Measurements from ENCODE around the gene HSPA1L. TPM values are rescaled to one million over a fixed set of nuclear protein-coding genes. Genes with fewer than 3 reads are reported as not detected.
"Not testable (repeated sequence)": the region's sequence is repeated elsewhere in the genome, so short reads cannot be mapped to it uniquely, and the experiment has no call there.

HSPA1L gene
- total RNA-seq, 2 experiments from 2014 or later = 2.8 to 3.0 TPM

DNA sequence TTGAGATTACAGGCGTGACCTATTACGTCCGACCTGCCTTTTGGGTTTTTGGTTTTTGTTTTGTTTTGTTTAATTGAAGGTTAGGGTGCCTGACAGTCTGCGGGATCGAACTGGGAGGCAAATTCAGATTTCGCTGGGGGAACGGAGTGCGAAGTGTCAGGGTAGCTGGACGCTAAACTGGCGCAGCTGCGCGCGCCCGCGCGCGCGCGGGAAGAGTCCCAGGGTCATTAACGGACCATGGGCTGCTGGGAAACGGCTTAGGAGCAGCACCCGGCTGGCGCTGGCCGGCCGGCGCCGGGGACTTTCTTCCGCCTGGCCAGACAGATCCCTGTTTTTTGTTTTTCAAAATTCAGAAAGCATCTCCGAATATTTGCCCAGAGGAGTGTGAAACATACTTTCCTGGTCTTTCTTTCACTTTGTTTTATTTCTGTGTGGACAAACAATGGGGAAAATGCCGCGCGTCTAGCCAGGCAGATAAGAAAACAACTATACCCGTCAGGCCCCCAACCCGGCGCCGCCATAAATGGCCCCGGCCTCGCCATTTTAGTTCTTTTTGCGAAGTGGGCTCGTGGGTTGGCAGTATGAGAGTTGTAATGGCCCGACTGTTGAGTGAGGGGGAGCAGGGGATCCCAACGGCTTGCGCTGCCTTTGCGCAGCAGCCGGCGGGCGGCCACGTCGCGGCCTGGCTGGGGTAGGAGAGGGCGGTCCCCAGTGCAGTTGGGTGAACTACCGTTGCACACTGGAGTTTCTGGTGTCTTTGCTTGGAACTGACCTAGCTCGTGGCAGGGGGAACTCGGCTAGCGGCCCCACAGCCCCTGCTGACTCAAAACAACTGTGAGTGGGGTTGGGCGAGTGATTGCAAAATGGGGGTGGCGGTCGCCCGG is 19.5 kb upstream of the HSPA1L start:
- peak overlapping the region; percentile 81 for H3K4me3 Mint-ChIP-seq
- H3K4me1 Mint-ChIP-seq = peaks cover 56% of the 10 kb centered on the region
- ChIA-PET CTCF (interaction anchor here (1.8 to 2.7 kb wide), 3 partner anchors 8 to 65 kb away, joined by 7 to 14 read pairs (median 10); partner anchors contain the start of genes HSPA1B and NEU1), POLR2A (interaction anchor here (0.9 to 9.1 kb wide), 20 partner anchors 8 to 1010 kb away, joined by 3 to 119 read pairs (median 6); partner anchors contain the start of genes BAG6, C6orf47, CLIC1 and CSNK2B)
- peak; percentile 79 for DNase-seq
- H3K9me3 Mint-ChIP-seq = no peaks in the 10 kb centered on the region
- H3K27ac Mint-ChIP-seq = peak overlapping the region; percentile 91
- peaks cover 64% of the 10 kb centered on the region for H3K36me3 Mint-ChIP-seq (ENCODE audit: low read depth)
- H3K27me3 Mint-ChIP-seq = no peaks in the 10 kb centered on the region

DNA sequence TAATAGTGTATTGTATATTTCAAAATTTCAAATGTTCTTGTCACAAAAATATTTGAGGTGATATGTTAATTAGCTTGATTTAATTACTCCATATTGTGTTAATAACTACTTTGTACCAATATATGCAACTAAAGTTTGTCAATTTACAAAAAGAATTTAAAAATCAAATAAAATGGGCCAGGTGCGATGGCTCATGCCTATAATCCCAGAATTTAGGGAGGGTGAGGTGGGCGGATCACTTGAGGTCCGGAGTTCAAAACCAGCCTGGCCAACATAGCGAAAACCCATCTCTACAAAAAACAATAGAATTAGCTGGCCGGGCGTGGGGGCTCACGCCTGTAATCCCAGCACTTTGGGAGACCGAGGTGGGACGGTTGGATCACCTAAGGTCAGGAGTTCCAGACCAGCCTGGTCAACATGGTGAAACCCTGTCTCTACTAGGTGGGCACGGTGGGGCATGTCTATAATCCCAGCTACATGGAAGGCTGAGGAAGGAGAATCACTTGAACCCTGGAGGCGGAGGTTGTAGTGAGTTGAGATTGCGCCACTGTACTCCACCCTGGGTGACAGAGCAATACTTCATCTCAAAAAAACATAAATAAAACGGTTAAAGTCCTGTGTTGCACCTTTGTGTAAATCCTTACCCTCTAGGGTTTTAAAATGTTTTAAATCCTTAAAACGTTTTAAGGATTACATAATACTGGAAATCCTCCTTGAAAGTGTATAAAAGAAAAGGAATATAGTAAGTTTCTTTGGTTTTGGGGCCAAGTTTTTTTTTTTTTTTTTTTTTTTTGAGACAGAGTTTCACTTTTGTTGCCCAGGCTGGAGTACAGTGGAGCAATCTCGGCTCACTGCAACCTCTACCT is 16.5 kb upstream of the HSPA1L start:
- no peak for DNase-seq
- H3K4me3 Mint-ChIP-seq = peak overlapping the region; percentile 94
- CTCF ChIA-PET = interaction anchor here (1.1 to 4.2 kb wide), 13 partner anchors 13 to 209 kb away, joined by 3 to 61 read pairs (median 11); partner anchors contain the start of genes BAG6, CLIC1, DDAH2 and MSH5
- peak overlapping the region; percentile 82 for H3K27ac Mint-ChIP-seq
- no peaks in the 10 kb centered on the region for H3K27me3 Mint-ChIP-seq
- peaks cover 37% of the 10 kb centered on the region for H3K36me3 Mint-ChIP-seq (ENCODE audit: low read depth)
- H3K4me1 Mint-ChIP-seq = peaks cover 36% of the 10 kb centered on the region
- H3K9me3 Mint-ChIP-seq = no peaks in the 10 kb centered on the region
- POLR2A ChIA-PET = interaction anchor here (0.9 to 9.1 kb wide), 7 partner anchors 16 to 180 kb away, joined by 3 to 119 read pairs (median 7); partner anchors contain the start of genes CLIC1, DDAH2, HSPA1A and HSPA1L

DNA sequence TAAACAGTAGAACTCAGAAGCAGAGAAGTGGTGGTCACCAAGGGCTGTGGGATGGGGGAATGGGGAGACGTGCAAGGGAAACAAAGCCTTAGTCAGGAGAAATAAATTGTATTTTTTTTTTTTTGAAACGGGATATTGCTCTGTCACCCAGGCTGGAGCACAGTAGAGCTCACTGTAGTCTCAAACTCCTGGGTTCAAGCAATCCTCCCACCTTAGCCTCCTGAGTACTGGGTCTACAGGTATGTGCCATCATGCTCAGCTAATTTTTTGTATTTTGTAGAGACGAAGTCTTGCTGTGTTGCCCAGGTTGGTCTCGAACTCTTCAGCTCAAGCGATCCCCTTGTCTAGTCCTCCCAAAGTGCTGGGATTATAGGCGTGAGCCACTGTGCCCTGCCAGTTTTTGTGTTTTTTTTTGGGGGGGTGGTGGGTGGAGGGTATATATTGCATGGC is 15.8 kb upstream of the HSPA1L start:
- peaks cover 30% of the 10 kb centered on the region for H3K36me3 Mint-ChIP-seq (ENCODE audit: low read depth)
- POLR2A ChIA-PET = interaction anchor here (0.8 to 9.1 kb wide), 10 partner anchors 16 to 280 kb away, joined by 3 to 119 read pairs (median 5); partner anchors contain the start of genes C6orf47, CLIC1, DDAH2 and GPANK1
- no peak for DNase-seq
- H3K9me3 Mint-ChIP-seq = no peaks in the 10 kb centered on the region
- H3K4me1 Mint-ChIP-seq = peaks cover 36% of the 10 kb centered on the region
- CTCF ChIA-PET = interaction anchor here (0.6 to 4.2 kb wide), 21 partner anchors 13 to 957 kb away, joined by 3 to 61 read pairs (median 7); partner anchors contain the start of genes BAG6, CLIC1, DDAH2 and GPANK1
- peak overlapping the region; percentile 82 for H3K27ac Mint-ChIP-seq
- no peaks in the 10 kb centered on the region for H3K27me3 Mint-ChIP-seq
- H3K4me3 Mint-ChIP-seq = peak overlapping the region; percentile 94

DNA sequence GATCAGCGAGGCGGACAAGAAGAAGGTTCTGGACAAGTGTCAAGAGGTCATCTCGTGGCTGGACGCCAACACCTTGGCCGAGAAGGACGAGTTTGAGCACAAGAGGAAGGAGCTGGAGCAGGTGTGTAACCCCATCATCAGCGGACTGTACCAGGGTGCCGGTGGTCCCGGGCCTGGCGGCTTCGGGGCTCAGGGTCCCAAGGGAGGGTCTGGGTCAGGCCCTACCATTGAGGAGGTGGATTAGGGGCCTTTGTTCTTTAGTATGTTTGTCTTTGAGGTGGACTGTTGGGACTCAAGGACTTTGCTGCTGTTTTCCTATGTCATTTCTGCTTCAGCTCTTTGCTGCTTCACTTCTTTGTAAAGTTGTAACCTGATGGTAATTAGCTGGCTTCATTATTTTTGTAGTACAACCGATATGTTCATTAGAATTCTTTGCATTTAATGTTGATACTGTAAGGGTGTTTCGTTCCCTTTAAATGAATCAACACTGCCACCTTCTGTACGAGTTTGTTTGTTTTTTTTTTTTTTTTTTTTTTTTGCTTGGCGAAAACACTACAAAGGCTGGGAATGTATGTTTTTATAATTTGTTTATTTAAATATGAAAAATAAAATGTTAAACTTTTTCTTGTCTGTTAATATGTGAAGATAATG is 14.7 kb upstream of the HSPA1L start:
- CTCF ChIA-PET = interaction anchor here (0.6 to 4.2 kb wide), 30 partner anchors 12 to 335 kb away, joined by 3 to 61 read pairs (median 4); partner anchors contain the start of genes ABHD16A, BAG6, CLIC1 and DDAH2
- peaks cover 44% of the 10 kb centered on the region for H3K4me1 Mint-ChIP-seq
- DNase-seq = no peak

DNA sequence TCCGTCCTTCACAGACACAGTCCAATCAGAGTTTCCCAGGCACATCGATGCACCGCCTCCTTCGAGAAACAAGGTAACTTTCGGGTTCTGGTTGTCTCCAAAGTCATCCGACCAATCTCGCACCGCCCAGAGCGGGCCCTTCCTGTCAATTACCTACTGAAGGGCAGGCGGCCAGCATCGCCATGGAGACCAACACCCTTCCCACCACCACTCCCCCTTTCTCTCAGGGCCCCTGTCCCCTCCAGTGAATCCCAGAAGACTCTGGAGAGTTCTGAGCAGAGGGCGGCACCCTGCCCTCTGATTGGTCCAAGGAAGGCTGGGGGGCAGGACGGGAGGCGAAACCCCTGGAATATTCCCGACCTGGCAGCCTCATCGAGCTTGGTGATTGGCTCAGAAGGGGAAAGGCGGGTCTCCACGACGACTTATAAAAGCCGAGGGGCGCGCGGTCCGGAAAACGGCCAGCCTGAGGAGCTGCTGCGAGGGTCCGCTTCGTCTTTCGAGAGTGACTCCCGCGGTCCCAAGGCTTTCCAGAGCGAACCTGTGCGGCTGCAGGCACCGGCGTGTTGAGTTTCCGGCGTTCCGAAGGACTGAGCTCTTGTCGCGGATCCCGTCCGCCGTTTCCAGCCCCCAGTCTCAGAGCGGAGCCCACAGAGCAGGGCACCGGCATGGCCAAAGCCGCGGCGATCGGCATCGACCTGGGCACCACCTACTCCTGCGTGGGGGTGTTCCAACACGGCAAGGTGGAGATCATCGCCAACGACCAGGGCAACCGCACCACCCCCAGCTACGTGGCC is 12.4 kb upstream of the HSPA1L start, which contains the start of gene HSPA1B:
TSS of gene HSPA1B (plus strand) at position 453 of the 794 bp plus-strand sequence. CDS start at position 666, 213 bp downstream.
- H3K4me3 Mint-ChIP-seq = peak within 1 kb of the TSS; percentile 86
- peak; percentile 97 for DNase-seq
- no peaks in the 10 kb centered on the region for H3K27me3 Mint-ChIP-seq
- H3K9me3 Mint-ChIP-seq = no peaks in the 10 kb centered on the region
- peaks cover 20% of the 10 kb centered on the region for H3K36me3 Mint-ChIP-seq (ENCODE audit: low read depth)
- ChIA-PET CTCF (interaction anchor here (0.6 to 2.1 kb wide), 17 partner anchors 8 to 286 kb away, joined by 3 to 15 read pairs (median 5); partner anchors contain the start of genes DDAH2, DDX39B, GPANK1 and HSPA1A), POLR2A (interaction anchor here (0.9 to 3.4 kb wide), 24 partner anchors 9 to 1144 kb away, joined by 3 to 70 read pairs (median 6); partner anchors contain the start of genes ABHD16A, BAG6, C6orf47 and CLIC1)
- H3K4me1 Mint-ChIP-seq = peaks cover 54% of the 10 kb centered on the region
- H3K27ac Mint-ChIP-seq = peak within 1 kb of the TSS; percentile 96

More for the DNA sequence above, 14.7 kb upstream of the HSPA1L start:
- Mint-ChIP-seq H3K4me3 (peak overlapping the region; percentile 94), H3K36me3 (ENCODE audit: low read depth) (peaks cover 22% of the 10 kb centered on the region), H3K27me3 (no peaks in the 10 kb centered on the region), H3K27ac (peak overlapping the region; percentile 82), H3K9me3 (no peaks in the 10 kb centered on the region)
- POLR2A ChIA-PET = interaction anchor here (0.7 to 9.1 kb wide), 11 partner anchors 9 to 279 kb away, joined by 3 to 119 read pairs (median 4); partner anchors contain the start of genes CLIC1, DDAH2, GPANK1 and HSPA1A

DNA sequence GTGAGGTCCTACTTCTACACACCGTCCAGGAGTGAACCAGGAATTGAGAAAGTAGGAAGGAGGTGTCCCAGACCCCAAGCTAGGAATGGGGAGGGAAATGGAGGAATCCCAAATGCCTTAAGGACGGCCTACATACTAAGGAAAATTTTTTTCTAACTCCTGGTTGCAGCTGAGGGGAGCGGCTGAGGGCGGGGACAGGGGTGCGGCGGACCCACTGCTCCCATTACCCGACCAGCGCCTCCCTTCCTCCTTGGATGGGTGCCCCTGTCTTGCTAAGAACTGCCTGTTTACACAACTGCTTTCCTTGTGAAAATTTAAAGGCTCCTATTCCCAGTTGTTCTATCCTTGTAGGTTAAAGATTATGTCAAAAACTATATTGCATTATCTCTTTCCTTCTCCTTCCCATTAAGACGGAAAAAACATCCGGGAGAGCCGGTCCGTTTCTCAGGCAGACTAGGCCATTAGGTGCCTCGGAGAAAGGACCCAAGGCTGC is 11.8 kb upstream of the HSPA1L start:
- Mint-ChIP-seq H3K4me3 (peak overlapping the region; percentile 86), H3K4me1 (peaks cover 53% of the 10 kb centered on the region), H3K27ac (peak overlapping the region; percentile 96), H3K9me3 (no peaks in the 10 kb centered on the region), H3K36me3 (ENCODE audit: low read depth) (peaks cover 20% of the 10 kb centered on the region), H3K27me3 (no peaks in the 10 kb centered on the region)
- ChIA-PET CTCF (interaction anchor here (0.6 to 2.1 kb wide), 19 partner anchors 9 to 276 kb away, joined by 3 to 15 read pairs (median 5); partner anchors contain the start of genes DDAH2, GPANK1, HSPA1A and HSPA1L), POLR2A (interaction anchor here (0.9 to 3.4 kb wide), 26 partner anchors 9 to 332 kb away, joined by 3 to 70 read pairs (median 5); partner anchors contain the start of genes ABHD16A, BAG6, C6orf47 and CLIC1)
- DNase-seq = peak; percentile 57

DNA sequence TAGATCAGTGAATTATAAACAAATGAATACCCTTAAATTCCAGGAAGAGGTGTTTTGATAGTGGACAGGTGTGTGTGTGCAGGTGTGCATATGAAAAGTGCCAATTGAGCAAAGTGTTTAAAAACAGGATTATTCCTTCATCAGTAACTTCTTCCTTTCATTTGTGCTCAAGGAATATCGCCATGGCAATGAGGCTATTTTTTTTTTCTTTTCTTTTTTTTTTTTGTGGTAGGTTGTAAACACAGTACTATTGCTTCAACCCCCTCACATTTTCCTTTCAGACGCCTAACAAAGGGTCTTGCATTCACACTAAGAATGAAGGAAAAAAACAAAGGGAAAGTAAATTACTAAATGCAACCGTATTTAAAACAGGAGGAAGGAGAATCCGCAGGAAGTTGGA is 10.5 kb upstream of the HSPA1L start:
- peaks cover 48% of the 10 kb centered on the region for H3K4me1 Mint-ChIP-seq
- CTCF ChIA-PET = no interaction called here
- H3K36me3 Mint-ChIP-seq (ENCODE audit: low read depth) = peaks cover 12% of the 10 kb centered on the region
- POLR2A ChIA-PET = interaction anchor here (0.6 to 3.4 kb wide), 8 partner anchors 8 to 331 kb away, joined by 3 to 70 read pairs (median 4); partner anchors contain the start of genes ATF6B, C6orf47, CLIC1 and HSPA1A
- H3K27ac Mint-ChIP-seq = peak overlapping the region; percentile 96
- no peaks in the 10 kb centered on the region for H3K9me3 Mint-ChIP-seq
- peak overlapping the region; percentile 86 for H3K4me3 Mint-ChIP-seq
- no peaks in the 10 kb centered on the region for H3K27me3 Mint-ChIP-seq
- DNase-seq = no peak

DNA sequence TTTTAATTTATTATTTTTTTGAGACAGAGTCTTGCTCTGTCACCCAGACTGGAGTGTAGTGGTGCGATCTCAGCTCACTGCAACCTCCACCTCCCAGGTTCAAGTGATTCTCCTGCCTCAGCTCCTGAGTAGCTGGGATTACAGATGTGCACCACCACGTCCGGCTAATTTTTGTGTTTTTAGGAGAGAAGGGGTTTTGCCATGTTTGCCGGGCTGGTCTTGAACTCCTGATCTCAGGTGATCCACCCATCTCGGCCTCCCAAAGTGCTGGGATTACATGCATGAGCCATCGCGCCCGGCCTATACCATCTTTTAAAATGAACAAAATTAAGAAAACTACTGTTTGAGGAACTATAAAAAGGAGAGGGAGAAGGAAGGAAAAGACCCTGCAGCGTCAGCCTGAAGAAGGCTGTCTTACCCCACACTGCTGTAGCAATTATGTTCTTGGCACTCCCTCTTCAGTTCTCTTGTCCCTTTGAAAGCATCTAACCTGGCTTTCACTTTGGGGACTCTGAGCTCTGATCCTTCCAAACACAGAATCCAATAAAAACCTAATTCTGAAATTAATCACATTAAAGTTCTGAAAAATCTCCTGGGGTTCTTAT is 8.6 kb upstream of the HSPA1L start:
- H3K27ac Mint-ChIP-seq; H3K27me3 Mint-ChIP-seq; H3K9me3 Mint-ChIP-seq; H3K36me3 Mint-ChIP-seq (ENCODE audit: low read depth); DNase-seq: not testable (repeated sequence)
- H3K4me1 Mint-ChIP-seq = peaks cover 59% of the 10 kb centered on the region
- peak overlapping the region; percentile 44 for H3K4me3 Mint-ChIP-seq
- ChIA-PET CTCF (interaction anchor here (1.2 to 2.6 kb wide), 2 partner anchors 17 to 85 kb away, joined by 3 to 9 read pairs; partner anchors contain the start of gene LSM2), POLR2A (interaction anchor here (0.6 to 6.4 kb wide), 8 partner anchors 9 to 283 kb away, joined by 3 to 95 read pairs (median 4); partner anchors contain the start of genes CLIC1, GPANK1, LSM2 and MPIG6B)

DNA sequence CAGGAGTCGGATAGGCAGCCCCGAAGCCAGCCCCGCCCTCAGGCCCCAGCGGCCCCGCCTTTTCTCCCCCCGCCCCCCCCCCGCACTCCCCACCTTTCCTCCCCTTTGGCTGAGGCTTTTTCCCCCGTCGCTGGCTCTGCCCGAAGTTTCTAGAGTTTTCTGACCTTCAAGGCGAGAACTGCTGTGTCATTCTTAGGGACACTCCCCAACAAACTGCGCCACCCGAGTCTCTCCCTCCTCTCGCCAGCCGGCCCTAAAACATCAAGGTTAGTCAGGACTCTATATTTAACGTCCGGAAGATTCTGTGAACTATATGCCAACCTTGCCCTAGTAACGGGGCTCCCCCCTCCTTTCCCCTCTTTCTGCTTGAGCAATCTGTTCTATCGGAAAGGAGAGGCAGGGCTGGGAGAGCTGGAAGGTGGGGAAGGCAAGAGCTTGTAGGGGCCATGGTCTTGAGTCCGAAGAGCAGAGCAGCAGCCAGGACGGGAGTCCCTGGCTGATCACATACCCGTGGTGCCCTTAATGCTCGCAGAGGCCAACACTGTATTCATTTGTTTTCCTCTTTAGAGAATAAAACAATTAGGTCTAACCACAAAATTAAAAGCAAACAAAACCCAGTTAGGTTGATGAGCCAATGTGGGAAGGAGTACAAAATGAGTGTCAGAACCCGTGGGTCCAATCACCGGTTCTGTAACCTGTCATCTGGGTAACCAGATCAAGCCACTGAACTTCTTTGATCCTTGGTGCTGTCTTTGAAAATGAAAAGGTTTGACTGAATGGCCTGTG is 7.1 kb upstream of the HSPA1L start:
- H3K4me1 Mint-ChIP-seq = peaks cover 67% of the 10 kb centered on the region
- peak overlapping the region; percentile 94 for H3K27ac Mint-ChIP-seq
- ChIA-PET CTCF (interaction anchor here (0.6 to 2.6 kb wide), 5 partner anchors 15 to 92 kb away, joined by 3 to 9 read pairs (median 3); partner anchors contain the start of gene LSM2), POLR2A (interaction anchor here (0.7 to 6.4 kb wide), 12 partner anchors 8 to 1150 kb away, joined by 3 to 95 read pairs (median 4); partner anchors contain the start of genes ABHD16A, CLIC1, CSNK2B and GPANK1)
- H3K36me3 Mint-ChIP-seq (ENCODE audit: low read depth) = peaks cover 20% of the 10 kb centered on the region
- DNase-seq = peak; percentile 65
- H3K9me3 Mint-ChIP-seq = no peaks in the 10 kb centered on the region
- peak overlapping the region; percentile 92 for H3K4me3 Mint-ChIP-seq
- no peaks in the 10 kb centered on the region for H3K27me3 Mint-ChIP-seq
